Trophoblast cell (in vitro differentiated cells and primary cell): ENCODE results near the gene NSUN5.

Source experiments
- DNase-seq, 2 donors: peaks; one replicate each; pipeline ENCODE4 v3.0.0-alpha.2; 2016
- H2AFZ ChIP-seq: 2 replicates; pipeline ENCODE4 v1.6.1; 2013; ENCODE audit warnings: low read length, moderate library complexity, mild to moderate bottlenecking; ENCODE audit not compliant: insufficient read depth, poor library complexity
- H2AK5ac ChIP-seq: 2 replicates; pipeline ENCODE4 v1.6.1; 2013; ENCODE audit warnings: mild to moderate bottlenecking, low read length
- H2BK120ac ChIP-seq: 2 replicates; pipeline ENCODE4 v1.6.1; 2013; ENCODE audit warnings: low read length, mild to moderate bottlenecking, moderate library complexity; ENCODE audit not compliant: insufficient read depth, poor library complexity
- H2BK12ac ChIP-seq: 2 replicates; pipeline ENCODE4 v1.6.1; 2013; ENCODE audit warnings: mild to moderate bottlenecking, low read length, moderate library complexity
- H2BK5ac ChIP-seq: 2 replicates; pipeline ENCODE4 v1.6.1; 2013; ENCODE audit warnings: low read length, low read depth, moderate library complexity, mild to moderate bottlenecking; ENCODE audit not compliant: poor library complexity
- H3K14ac ChIP-seq: 2 replicates; pipeline ENCODE4 v1.6.1; 2013; ENCODE audit warnings: mild to moderate bottlenecking, low read length
- H3K18ac ChIP-seq: 2 replicates; pipeline ENCODE4 v1.6.1; 2013; ENCODE audit warnings: mild to moderate bottlenecking, low read length
- H3K23ac ChIP-seq: 2 replicates; pipeline ENCODE4 v1.6.1; 2013; ENCODE audit warnings: low read length
- H3K27ac ChIP-seq: 2 replicates; pipeline ENCODE4 v1.5.1; 2013; ENCODE audit warnings: low read depth, mild to moderate bottlenecking, inconsistent platforms, low read length, moderate library complexity
- H3K27me3 ChIP-seq: 2 replicates; pipeline ENCODE4 v1.6.1; 2013; ENCODE audit warnings: inconsistent platforms, mild to moderate bottlenecking, low read length, moderate library complexity; ENCODE audit not compliant: insufficient read depth
- H3K36me3 ChIP-seq, 2 experiments: 1 replicate in 1 of 2; 2 replicates in 1 of 2; pipeline ENCODE4 v1.6.1; 2013; ENCODE audit warnings: low read length in 2 of 2, mild to moderate bottlenecking in 2 of 2, moderate library complexity in 1 of 2; ENCODE audit not compliant: insufficient read depth in 2 of 2, control insufficient read depth in 1 of 2
- H3K4ac ChIP-seq: 2 replicates; pipeline ENCODE4 v1.6.1; 2013; ENCODE audit warnings: low read depth, mild to moderate bottlenecking, low read length, moderate library complexity
- H3K4me1 ChIP-seq, 2 experiments: 1 replicate in 1 of 2; 2 replicates in 1 of 2; pipeline ENCODE4 v1.6.1; 2013; ENCODE audit warnings: low read length in 2 of 2, mild to moderate bottlenecking in 2 of 2, moderate library complexity in 1 of 2; ENCODE audit not compliant: insufficient read depth in 2 of 2, control insufficient read depth in 1 of 2
- H3K4me2 ChIP-seq: 2 replicates; pipeline ENCODE4 v1.6.1; 2013; ENCODE audit warnings: inconsistent platforms, mild to moderate bottlenecking, low read length, moderate library complexity
- H3K4me3 ChIP-seq: 2 replicates; pipeline ENCODE4 v1.5.1; 2013; ENCODE audit warnings: mild to moderate bottlenecking, low read depth, low read length, inconsistent platforms
- H3K79me1 ChIP-seq: one replicate; pipeline ENCODE4 v1.6.1; 2013; ENCODE audit warnings: low read length
- H3K79me2 ChIP-seq: 2 replicates; pipeline ENCODE4 v1.6.1; 2013; ENCODE audit warnings: low read length, mild to moderate bottlenecking; ENCODE audit not compliant: control insufficient read depth, insufficient read depth, poor library complexity
- H3K9ac ChIP-seq: 2 replicates; pipeline ENCODE4 v1.6.1; 2013; ENCODE audit warnings: mild to moderate bottlenecking, low read length
- H3K9me3 ChIP-seq: 2 replicates; pipeline ENCODE4 v1.6.1; 2013; ENCODE audit warnings: low read depth, mild to moderate bottlenecking, control low read depth, inconsistent platforms, low read length; ENCODE audit not compliant: insufficient read depth
- H4K12ac ChIP-seq: 2 replicates; pipeline ENCODE4 v1.6.1; 2013; ENCODE audit warnings: low read depth, mild to moderate bottlenecking, low read length, moderate library complexity
- H4K8ac ChIP-seq: 2 replicates; pipeline ENCODE4 v1.6.1; 2013; ENCODE audit warnings: low read depth, mild to moderate bottlenecking, low read length, moderate library complexity
- H4K91ac ChIP-seq: one replicate; pipeline ENCODE4 v1.6.1; 2013; ENCODE audit warnings: low read depth, mild to moderate bottlenecking, low read length, moderate library complexity
- WGBS: extraction: QIAGEN DNeasy Blood & Tissue Kit; methylation state at CpG from one replicate; pipeline ENCODE4 v1.1.7; 2013; ENCODE audit warnings: missing lambda C conversion rate; ENCODE audit not compliant: insufficient read length, insufficient coverage; ENCODE audit errors: extremely low coverage; 5-methylcytosine and 5-hydroxymethylcytosine counted together

The NSUN5 gene

GRCh38 chr7:73316521-73316920, 7.9 kb upstream of the NSUN5 start:
- H3K18ac ChIP-seq = no peak overlapping the region
- no peaks in the 10 kb centered on the region for H3K36me3 ChIP-seq
- DNase-seq = no peak
- H4K8ac ChIP-seq = no peak overlapping the region
- H3K27ac ChIP-seq = no peak overlapping the region
- no peak overlapping the region for H2AK5ac ChIP-seq
- no CpG with 5 or more reads among the region's 9 CpGs for WGBS
- no peak overlapping the region for H3K14ac ChIP-seq
- H3K4me2 ChIP-seq = no peak overlapping the region
- no peak overlapping the region for H3K4me3 ChIP-seq
- no peaks in the 10 kb centered on the region for H3K9me3 ChIP-seq
- H3K79me1 ChIP-seq = no peaks in the 10 kb centered on the region
- no peaks in the 10 kb centered on the region for H3K79me2 ChIP-seq
- no peak overlapping the region for H2BK120ac ChIP-seq
- no peak overlapping the region for H2AFZ ChIP-seq
- H2BK5ac ChIP-seq = no peak overlapping the region
- H3K4me1 ChIP-seq = no peaks in the 10 kb centered on the region
- H2BK12ac ChIP-seq = no peak overlapping the region
- no peak overlapping the region for H4K12ac ChIP-seq
- H3K23ac ChIP-seq = no peak overlapping the region
- no peak overlapping the region for H3K4ac ChIP-seq
- no peaks in the 10 kb centered on the region for H3K27me3 ChIP-seq
- H4K91ac ChIP-seq = no peak overlapping the region
- no peak overlapping the region for H3K9ac ChIP-seq

GRCh38 chr7:73314271-73314670, 5.6 kb upstream of the NSUN5 start:
- no peak overlapping the region for H3K9ac ChIP-seq
- no peaks in the 10 kb centered on the region for H3K27me3 ChIP-seq
- no peak overlapping the region for H4K12ac ChIP-seq
- no peaks in the 10 kb centered on the region for H3K9me3 ChIP-seq
- no peak overlapping the region for H3K18ac ChIP-seq
- H3K4me2 ChIP-seq = no peak overlapping the region
- H3K4me3 ChIP-seq = no peak overlapping the region
- H3K79me2 ChIP-seq = no peaks in the 10 kb centered on the region
- H3K14ac ChIP-seq = no peak overlapping the region
- H3K4ac ChIP-seq = no peak overlapping the region
- DNase-seq = no peak
- no peak overlapping the region for H3K23ac ChIP-seq
- H3K27ac ChIP-seq = no peak overlapping the region
- no peak overlapping the region for H4K8ac ChIP-seq
- no peak overlapping the region for H2AK5ac ChIP-seq
- H2BK120ac ChIP-seq = no peak overlapping the region
- no peak overlapping the region for H2BK5ac ChIP-seq
- H3K4me1 ChIP-seq = no peaks in the 10 kb centered on the region
- H3K36me3 ChIP-seq = no peaks in the 10 kb centered on the region
- no peak overlapping the region for H2BK12ac ChIP-seq
- no peak overlapping the region for H4K91ac ChIP-seq
- no CpG with 5 or more reads among the region's 5 CpGs for WGBS
- no peaks in the 10 kb centered on the region for H3K79me1 ChIP-seq
- H2AFZ ChIP-seq = no peak overlapping the region

GRCh38 chr7:73313521-73313906, 4.9 kb upstream of the NSUN5 start:
- no peak overlapping the region for H2BK120ac ChIP-seq
- no peak overlapping the region for H3K4me3 ChIP-seq
- no peaks in the 10 kb centered on the region for H3K27me3 ChIP-seq
- H3K27ac ChIP-seq = no peak overlapping the region
- no peak overlapping the region for H3K4me2 ChIP-seq
- H3K79me1 ChIP-seq = peaks cover 1% of the 10 kb centered on the region
- no peak overlapping the region for H2BK12ac ChIP-seq
- H4K91ac ChIP-seq = no peak overlapping the region
- no peaks in the 10 kb centered on the region for H3K9me3 ChIP-seq
- no peak overlapping the region for H2BK5ac ChIP-seq
- H3K36me3 ChIP-seq = no peaks in the 10 kb centered on the region
- no peak overlapping the region for H4K8ac ChIP-seq
- H2AK5ac ChIP-seq = no peak overlapping the region
- no peak overlapping the region for H3K14ac ChIP-seq
- no peaks in the 10 kb centered on the region for H3K79me2 ChIP-seq
- no peak overlapping the region for H3K4ac ChIP-seq
- WGBS = no CpG with 5 or more reads among the region's 4 CpGs
- no peak overlapping the region for H3K9ac ChIP-seq
- H3K23ac ChIP-seq = no peak overlapping the region
- no peak overlapping the region for H4K12ac ChIP-seq
- H3K4me1 ChIP-seq = no peaks in the 10 kb centered on the region
- H3K18ac ChIP-seq = no peak overlapping the region
- no peak overlapping the region for H2AFZ ChIP-seq
- no peak for DNase-seq

- DNase-seq = no peak
- Histone ChIP-seq H2AFZ (no peak overlapping the region), H2BK120ac (no peak overlapping the region), H2BK12ac (no peak overlapping the region), H4K12ac (no peak overlapping the region), H3K4me2 (no peak overlapping the region), H3K4ac (no peak overlapping the region), H3K79me2 (peaks cover 3% of the 10 kb centered on the region), H3K4me1 (peaks cover under 1 to 1% of the 10 kb centered on the region in 2 experiments), H3K18ac (no peak overlapping the region), H3K36me3 (no peaks in the 10 kb centered on the region), H4K91ac (no peak overlapping the region), H3K4me3 (no peak overlapping the region), H2BK5ac (no peak overlapping the region), H4K8ac (no peak overlapping the region), H3K14ac (no peak overlapping the region), H3K79me1 (peaks cover 5% of the 10 kb centered on the region), H3K9me3 (no peaks in the 10 kb centered on the region), H3K27ac (no peak overlapping the region), H3K27me3 (no peaks in the 10 kb centered on the region), H2AK5ac (no peak overlapping the region), H3K23ac (no peak overlapping the region), H3K9ac (no peak overlapping the region)
- WGBS = no CpG with 5 or more reads among the region's 48 CpGs
Measured at GRCh38 chr7:73312831-73313520, 4.3 kb upstream of the NSUN5 start.
